Measurements from ENCODE around the gene SPATA13. TPM values are rescaled to one million over a fixed set of nuclear protein-coding genes. Genes with fewer than 3 reads are reported as not detected.
"Not testable (repeated sequence)": the region's sequence is repeated elsewhere in the genome, so short reads cannot be mapped to it uniquely, and the experiment has no call there.

Gene SPATA13
- total RNA-seq, 1 experiment from 2014 or later = 2.1 TPM

- no peaks in the 10 kb centered on the region for H3K27me3 ChIP-seq (ENCODE audit: low read length)
- H3K9me3 ChIP-seq (ENCODE audit: low read length) = no peaks in the 10 kb centered on the region
- no peak overlapping the region for H3K9ac ChIP-seq (ENCODE audit: low read length)
- no peak for DNase-seq
- peaks cover 24% of the 10 kb centered on the region for H3K4me1 ChIP-seq (ENCODE audit: low read length)
- no peaks in the 10 kb centered on the region for H3K9me2 ChIP-seq (replicated peaks; ENCODE audit: insufficient read depth, low read length)
- no peak overlapping the region for H2AFZ ChIP-seq (ENCODE audit: low read length)
- H3K4me2 ChIP-seq (ENCODE audit: low read depth, low read length, poor library complexity, severe bottlenecking) = no peak overlapping the region
- no peaks in the 10 kb centered on the region for H3K36me3 ChIP-seq (ENCODE audit: insufficient read depth, low read length)
- no peak overlapping the region for H3K27ac ChIP-seq (ENCODE audit: low read length)
- no peak overlapping the region for H3K4me3 ChIP-seq (ENCODE audit: low read length)
- H4K20me1 ChIP-seq (ENCODE audit: insufficient read depth, low read depth, low read length) = no peaks in the 10 kb centered on the region
- no peaks in the 10 kb centered on the region for H3K79me2 ChIP-seq (ENCODE audit: low read length)
Observed at GRCh38 chr13:24212674-24213073, 52.2 kb downstream of the SPATA13 start.

GRCh38 chr13:24213932-24214331 is 53.4 kb downstream of the SPATA13 start:
- Histone ChIP-seq H3K27me3 (ENCODE audit: low read length) (no peaks in the 10 kb centered on the region), H3K4me2 (ENCODE audit: low read depth, low read length, poor library complexity, severe bottlenecking) (no peak overlapping the region), H3K9ac (ENCODE audit: low read length) (no peak overlapping the region), H3K79me2 (ENCODE audit: low read length) (no peaks in the 10 kb centered on the region), H4K20me1 (ENCODE audit: insufficient read depth, low read depth, low read length) (no peaks in the 10 kb centered on the region), H3K4me3 (ENCODE audit: low read length) (no peak overlapping the region), H3K9me3 (ENCODE audit: low read length) (no peaks in the 10 kb centered on the region), H3K4me1 (ENCODE audit: low read length) (peaks cover 24% of the 10 kb centered on the region), H3K36me3 (ENCODE audit: insufficient read depth, low read length) (no peaks in the 10 kb centered on the region), H3K9me2 (replicated peaks; ENCODE audit: insufficient read depth, low read length) (no peaks in the 10 kb centered on the region), H2AFZ (ENCODE audit: low read length) (no peak overlapping the region), H3K27ac (ENCODE audit: low read length) (no peak overlapping the region)
- DNase-seq = no peak

GRCh38 chr13:24214528-24214927 is 54.0 kb downstream of the SPATA13 start:
- peak overlapping the region; percentile 37 for H3K4me2 ChIP-seq (ENCODE audit: low read depth, low read length, poor library complexity, severe bottlenecking)
- H2AFZ ChIP-seq (ENCODE audit: low read length) = no peak overlapping the region
- H4K20me1 ChIP-seq (ENCODE audit: insufficient read depth, low read depth, low read length) = no peaks in the 10 kb centered on the region
- H3K4me3 ChIP-seq (ENCODE audit: low read length) = peak overlapping the region; percentile 24; the same call in 1 of the 2 replicates
- H3K79me2 ChIP-seq (ENCODE audit: low read length) = no peaks in the 10 kb centered on the region
- peak overlapping the region; percentile 42; the same call in 1 of the 2 replicates for H3K27ac ChIP-seq (ENCODE audit: low read length)
- H3K4me1 ChIP-seq (ENCODE audit: low read length) = peaks cover 24% of the 10 kb centered on the region
- no peaks in the 10 kb centered on the region for H3K27me3 ChIP-seq (ENCODE audit: low read length)
- H3K9ac ChIP-seq (ENCODE audit: low read length) = no peak overlapping the region
- H3K9me3 ChIP-seq (ENCODE audit: low read length) = no peaks in the 10 kb centered on the region
- no peaks in the 10 kb centered on the region for H3K9me2 ChIP-seq (replicated peaks; ENCODE audit: insufficient read depth, low read length)
- H3K36me3 ChIP-seq (ENCODE audit: insufficient read depth, low read length) = no peaks in the 10 kb centered on the region
- peak; percentile 49 for DNase-seq

GRCh38 chr13:24215126-24215525 is 54.6 kb downstream of the SPATA13 start:
- no peak overlapping the region for H3K9ac ChIP-seq (ENCODE audit: low read length)
- no peaks in the 10 kb centered on the region for H3K27me3 ChIP-seq (ENCODE audit: low read length)
- no peaks in the 10 kb centered on the region for H3K36me3 ChIP-seq (ENCODE audit: insufficient read depth, low read length)
- peak overlapping the region; percentile 37 for H3K4me2 ChIP-seq (ENCODE audit: low read depth, low read length, poor library complexity, severe bottlenecking)
- no peaks in the 10 kb centered on the region for H3K79me2 ChIP-seq (ENCODE audit: low read length)
- peak; percentile 68 for DNase-seq
- no peak overlapping the region for H2AFZ ChIP-seq (ENCODE audit: low read length)
- H4K20me1 ChIP-seq (ENCODE audit: insufficient read depth, low read depth, low read length) = no peaks in the 10 kb centered on the region
- H3K4me3 ChIP-seq (ENCODE audit: low read length) = peak overlapping the region; percentile 24; the same call in 1 of the 2 replicates
- no peaks in the 10 kb centered on the region for H3K9me3 ChIP-seq (ENCODE audit: low read length)
- H3K27ac ChIP-seq (ENCODE audit: low read length) = peak overlapping the region; percentile 42; the same call in 1 of the 2 replicates
- no peaks in the 10 kb centered on the region for H3K9me2 ChIP-seq (replicated peaks; ENCODE audit: insufficient read depth, low read length)
- peaks cover 24% of the 10 kb centered on the region for H3K4me1 ChIP-seq (ENCODE audit: low read length)

- Histone ChIP-seq H3K36me3 (ENCODE audit: insufficient read depth, low read length) (no peaks in the 10 kb centered on the region), H3K9me2 (replicated peaks; ENCODE audit: insufficient read depth, low read length) (no peaks in the 10 kb centered on the region), H3K79me2 (ENCODE audit: low read length) (no peaks in the 10 kb centered on the region), H3K4me3 (ENCODE audit: low read length) (no peak overlapping the region), H3K4me1 (ENCODE audit: low read length) (peaks cover 24% of the 10 kb centered on the region), H3K9ac (ENCODE audit: low read length) (no peak overlapping the region), H2AFZ (ENCODE audit: low read length) (no peak overlapping the region), H3K27me3 (ENCODE audit: low read length) (no peaks in the 10 kb centered on the region), H3K9me3 (ENCODE audit: low read length) (no peaks in the 10 kb centered on the region), H4K20me1 (ENCODE audit: insufficient read depth, low read depth, low read length) (no peaks in the 10 kb centered on the region), H3K27ac (ENCODE audit: low read length) (no peak overlapping the region), H3K4me2 (ENCODE audit: low read depth, low read length, poor library complexity, severe bottlenecking) (peak overlapping the region; percentile 37)
- DNase-seq = no peak
Observed at GRCh38 chr13:24215732-24216131, 55.2 kb downstream of the SPATA13 start.

GRCh38 chr13:24216176-24216575 is 55.7 kb downstream of the SPATA13 start:
- no peak overlapping the region for H3K27ac ChIP-seq (ENCODE audit: low read length)
- H3K79me2 ChIP-seq (ENCODE audit: low read length) = no peaks in the 10 kb centered on the region
- DNase-seq = no peak
- H3K4me1 ChIP-seq (ENCODE audit: low read length) = peaks cover 24% of the 10 kb centered on the region
- H2AFZ ChIP-seq (ENCODE audit: low read length) = no peak overlapping the region
- no peaks in the 10 kb centered on the region for H4K20me1 ChIP-seq (ENCODE audit: insufficient read depth, low read depth, low read length)
- H3K4me3 ChIP-seq (ENCODE audit: low read length) = no peak overlapping the region
- H3K36me3 ChIP-seq (ENCODE audit: insufficient read depth, low read length) = no peaks in the 10 kb centered on the region
- no peaks in the 10 kb centered on the region for H3K27me3 ChIP-seq (ENCODE audit: low read length)
- H3K4me2 ChIP-seq (ENCODE audit: low read depth, low read length, poor library complexity, severe bottlenecking) = no peak overlapping the region
- H3K9me3 ChIP-seq (ENCODE audit: low read length) = no peaks in the 10 kb centered on the region
- H3K9ac ChIP-seq (ENCODE audit: low read length) = no peak overlapping the region
- no peaks in the 10 kb centered on the region for H3K9me2 ChIP-seq (replicated peaks; ENCODE audit: insufficient read depth, low read length)

- peaks cover 24% of the 10 kb centered on the region for H3K4me1 ChIP-seq (ENCODE audit: low read length)
- H3K9ac ChIP-seq (ENCODE audit: low read length); H3K4me2 ChIP-seq (ENCODE audit: low read depth, low read length, poor library complexity, severe bottlenecking); H3K36me3 ChIP-seq (ENCODE audit: insufficient read depth, low read length); H3K79me2 ChIP-seq (ENCODE audit: low read length); H3K4me3 ChIP-seq (ENCODE audit: low read length); H3K9me3 ChIP-seq (ENCODE audit: low read length); H2AFZ ChIP-seq (ENCODE audit: low read length); DNase-seq; H3K9me2 ChIP-seq (replicated peaks; ENCODE audit: insufficient read depth, low read length); H3K27me3 ChIP-seq (ENCODE audit: low read length); H4K20me1 ChIP-seq (ENCODE audit: insufficient read depth, low read depth, low read length); H3K27ac ChIP-seq (ENCODE audit: low read length): not testable (repeated sequence)
Observed at GRCh38 chr13:24216779-24217178, 56.3 kb downstream of the SPATA13 start.

- Histone ChIP-seq H3K9ac (ENCODE audit: low read length) (no peak overlapping the region), H3K4me2 (ENCODE audit: low read depth, low read length, poor library complexity, severe bottlenecking) (no peak overlapping the region), H4K20me1 (ENCODE audit: insufficient read depth, low read depth, low read length) (no peaks in the 10 kb centered on the region), H3K4me3 (ENCODE audit: low read length) (no peak overlapping the region), H3K79me2 (ENCODE audit: low read length) (no peaks in the 10 kb centered on the region), H3K27ac (ENCODE audit: low read length) (no peak overlapping the region), H3K36me3 (ENCODE audit: insufficient read depth, low read length) (no peaks in the 10 kb centered on the region), H3K9me2 (replicated peaks; ENCODE audit: insufficient read depth, low read length) (no peaks in the 10 kb centered on the region), H3K9me3 (ENCODE audit: low read length) (no peaks in the 10 kb centered on the region), H3K4me1 (ENCODE audit: low read length) (peaks cover 24% of the 10 kb centered on the region), H2AFZ (ENCODE audit: low read length) (no peak overlapping the region), H3K27me3 (ENCODE audit: low read length) (no peaks in the 10 kb centered on the region)
- DNase-seq = no peak
Observed at GRCh38 chr13:24217601-24218281, 57.2 kb downstream of the SPATA13 start.

Measured in Karpas-422 (cell line).